ENCODE results near the gene OLFM1.
A peak's percentile ranks its signal among the peaks of the same experiment; 100 is the strongest.

Gene OLFM1

GRCh38 chr9:135087489-135087792, at the start of gene OLFM1:
Gene OLFM1 (plus strand): TSS chr9:135087668. CDS start chr9:135087990, 322 bp downstream.
- DNase-seq = peak; percentile 18

- no peak for DNase-seq
These were observed 49.1 kb upstream of the OLFM1 start for GRCh38 chr9:135038331-135038730.

- no peak for DNase-seq
These were observed 48.6 kb upstream of the OLFM1 start for GRCh38 chr9:135038826-135039225.

GRCh38 chr9:135039266-135039870, 48.1 kb upstream of the OLFM1 start:
- no peak for DNase-seq

- no peak for DNase-seq
These were observed 47.4 kb upstream of the OLFM1 start for GRCh38 chr9:135039916-135040645.

GRCh38 chr9:135040892-135041291, 46.6 kb upstream of the OLFM1 start:
- no peak for DNase-seq

GRCh38 chr9:135043345-135043744, 44.1 kb upstream of the OLFM1 start:
- no peak for DNase-seq

- DNase-seq = no peak
These were observed 42.1 kb upstream of the OLFM1 start for GRCh38 chr9:135045264-135045927.

- DNase-seq = no peak
These were observed 41.3 kb upstream of the OLFM1 start for GRCh38 chr9:135045928-135046738.

- DNase-seq = no peak
These were observed 40.6 kb upstream of the OLFM1 start for GRCh38 chr9:135046739-135047350.

- no peak for DNase-seq
These were observed 39.9 kb upstream of the OLFM1 start for GRCh38 chr9:135047521-135047920.

GRCh38 chr9:135048046-135048757, 39.3 kb upstream of the OLFM1 start:
- DNase-seq = no peak

GRCh38 chr9:135048758-135049444, 38.6 kb upstream of the OLFM1 start:
- DNase-seq = no peak

GRCh38 chr9:135049460-135049859, 38.0 kb upstream of the OLFM1 start:
- DNase-seq = no peak

- no peak for DNase-seq
These were observed 37.1 kb upstream of the OLFM1 start for GRCh38 chr9:135050072-135050990.

GRCh38 chr9:135051316-135052038, 36.0 kb upstream of the OLFM1 start:
- DNase-seq = no peak

GRCh38 chr9:135053133-135053532, 34.3 kb upstream of the OLFM1 start:
- no peak for DNase-seq

GRCh38 chr9:135055181-135055580, 32.3 kb upstream of the OLFM1 start:
- DNase-seq = no peak

- no peak for DNase-seq
These were observed 30.9 kb upstream of the OLFM1 start for GRCh38 chr9:135056541-135056940.

Data from NCI-H146 (cell line).